ELF-1 (cell line): ENCODE results near the gene EGFL6.
"Not testable (repeated sequence)": the region's sequence is repeated elsewhere in the genome, so short reads cannot be mapped to it uniquely, and the experiment has no call there.

Experiments used
- DNase-seq: peaks from one replicate; pipeline ENCODE4 v3.0.0-alpha.2; 2016; ENCODE audit warnings: low read depth, low spot score

The EGFL6 gene

DNA sequence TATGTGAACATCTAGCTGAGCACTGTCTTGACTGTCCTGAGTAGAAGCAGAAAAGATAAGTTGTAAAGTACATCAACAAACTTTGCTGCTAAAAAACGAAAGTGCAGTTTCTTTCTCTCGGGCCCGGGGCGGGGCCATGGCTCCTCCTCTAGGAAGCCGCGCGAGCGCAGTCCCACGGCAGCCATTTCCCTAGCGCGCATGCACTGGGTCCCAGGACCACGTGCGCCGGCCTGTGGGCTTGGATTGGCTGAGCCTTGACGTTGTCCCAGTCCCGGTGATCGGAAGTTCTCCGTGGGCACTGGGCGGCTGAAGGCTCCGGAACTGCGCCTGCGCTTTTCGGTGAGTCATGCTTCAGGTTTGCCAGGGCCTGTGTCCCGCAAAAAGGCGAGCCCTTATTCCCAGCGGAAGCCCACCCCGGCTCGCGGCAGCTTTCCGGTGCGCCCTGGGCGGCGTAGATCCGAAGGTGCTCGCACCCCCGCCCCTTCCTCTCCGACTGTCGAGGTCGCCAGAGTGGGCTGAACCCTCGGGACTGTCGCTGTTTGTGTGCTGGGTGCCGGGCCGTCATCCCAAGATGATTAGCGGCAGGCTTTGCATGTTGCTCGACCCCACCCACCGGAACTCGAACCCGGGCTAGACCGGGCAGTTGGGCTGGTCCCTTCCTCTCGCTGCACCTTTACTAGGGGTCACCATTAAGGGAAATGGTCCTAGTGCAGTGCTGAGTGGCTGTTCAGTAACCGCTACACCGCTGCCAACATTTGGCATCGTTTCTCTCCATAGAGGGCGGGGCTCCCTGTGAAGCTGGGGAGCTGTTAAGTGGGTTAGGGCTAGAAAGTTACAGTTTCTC lies 83.7 kb downstream of the EGFL6 start, which contains the start of gene TCEANC:
TCEANC (plus strand) TSS at position 292 of the 844 bp plus-strand sequence. CDS start 9,368 bp downstream, outside the sequence.
- peak; percentile 99 for DNase-seq

GRCh38 chrX:13654116-13654515 lies 84.7 kb downstream of the EGFL6 start:
- DNase-seq = no peak

DNA sequence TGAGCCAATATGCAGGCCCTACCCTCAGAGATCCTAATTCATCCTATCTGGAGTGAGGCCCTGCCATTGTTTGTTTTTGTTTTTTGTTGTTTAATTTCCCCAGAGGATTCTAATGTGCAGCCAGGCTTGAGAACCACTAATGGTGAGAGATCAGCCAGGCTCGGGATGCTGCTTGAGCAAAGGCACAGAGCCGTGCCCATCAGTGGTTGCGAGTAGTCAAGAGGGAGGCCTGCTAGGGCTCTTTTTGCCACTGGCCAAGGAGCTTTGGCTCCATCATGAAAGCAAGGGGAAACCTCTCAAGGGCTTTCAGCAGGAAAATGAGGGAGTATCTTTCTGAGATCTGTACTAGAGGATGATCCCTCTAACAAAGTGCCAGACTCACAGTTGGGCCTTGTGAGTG lies 86.3 kb downstream of the EGFL6 start:
- DNase-seq = no peak

DNA sequence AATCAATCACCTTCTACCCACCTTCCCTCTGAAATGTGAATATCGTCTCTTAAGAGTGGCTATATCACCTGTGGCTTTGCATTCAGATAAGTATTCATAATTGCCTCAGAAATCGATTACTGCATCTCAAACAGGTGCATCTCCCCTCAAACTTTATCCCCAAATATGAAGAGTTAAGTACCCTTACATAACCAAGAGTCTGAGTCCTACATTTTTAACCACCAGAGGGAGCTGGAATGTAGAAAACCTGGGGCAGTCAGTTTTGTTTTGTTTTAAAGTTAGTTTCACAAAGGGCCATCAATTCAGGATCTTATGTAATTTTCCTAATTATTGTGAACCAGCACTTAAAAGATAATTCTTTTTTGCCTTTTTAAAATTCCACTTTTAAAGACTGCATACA lies 89.2 kb downstream of the EGFL6 start:
- DNase-seq = no peak

- no peak for DNase-seq
These were observed 89.7 kb downstream of the EGFL6 start for GRCh38 chrX:13659063-13659462.

DNA sequence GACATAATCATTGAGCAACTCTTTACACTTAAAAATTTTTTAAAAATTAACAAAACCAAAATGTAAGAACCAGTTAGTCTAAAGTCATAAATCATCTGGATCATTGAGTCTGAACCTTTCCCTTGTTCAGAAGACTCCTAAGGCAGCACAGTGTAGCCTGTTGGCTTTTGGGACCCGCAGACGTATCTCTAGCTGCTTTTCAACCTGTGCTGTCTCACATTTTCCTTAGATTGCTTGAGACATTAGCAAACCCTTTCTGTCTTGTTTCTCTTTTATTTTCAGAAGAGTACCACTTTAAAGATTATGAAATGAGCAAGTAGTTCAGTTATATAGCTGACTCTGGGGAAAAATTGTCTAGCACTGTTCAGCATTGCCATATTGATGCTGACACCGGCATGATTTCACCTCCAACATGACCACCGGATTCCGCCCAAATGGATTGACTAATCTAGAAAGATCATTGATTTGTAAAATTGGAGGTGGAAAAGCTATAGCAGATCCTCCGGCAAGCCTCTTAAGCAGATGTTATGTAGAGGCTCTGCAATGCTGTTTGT lies 92.4 kb downstream of the EGFL6 start:
- DNase-seq = no peak

DNA sequence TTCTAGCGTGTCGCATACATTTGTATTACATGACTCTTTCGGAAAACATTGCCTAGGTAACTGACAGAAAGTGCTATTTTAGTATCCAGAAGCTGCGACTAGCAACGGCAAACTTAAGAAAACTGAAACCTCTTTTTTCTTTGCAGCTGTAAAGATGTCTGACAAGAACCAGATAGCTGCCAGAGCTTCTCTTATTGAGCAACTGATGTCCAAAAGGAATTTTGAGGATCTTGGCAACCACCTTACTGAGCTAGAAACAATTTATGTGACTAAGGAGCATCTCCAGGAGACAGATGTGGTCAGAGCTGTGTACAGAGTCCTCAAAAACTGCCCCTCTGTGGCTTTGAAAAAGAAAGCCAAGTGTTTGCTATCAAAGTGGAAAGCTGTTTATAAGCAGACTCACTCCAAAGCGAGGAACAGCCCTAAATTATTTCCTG lies 93.0 kb downstream of the EGFL6 start:
- no peak for DNase-seq

- no peak for DNase-seq
These were observed 94.6 kb downstream of the EGFL6 start for GRCh38 chrX:13664020-13664419.

GRCh38 chrX:13666836-13667235 lies 97.4 kb downstream of the EGFL6 start:
- DNase-seq = no peak

DNA sequence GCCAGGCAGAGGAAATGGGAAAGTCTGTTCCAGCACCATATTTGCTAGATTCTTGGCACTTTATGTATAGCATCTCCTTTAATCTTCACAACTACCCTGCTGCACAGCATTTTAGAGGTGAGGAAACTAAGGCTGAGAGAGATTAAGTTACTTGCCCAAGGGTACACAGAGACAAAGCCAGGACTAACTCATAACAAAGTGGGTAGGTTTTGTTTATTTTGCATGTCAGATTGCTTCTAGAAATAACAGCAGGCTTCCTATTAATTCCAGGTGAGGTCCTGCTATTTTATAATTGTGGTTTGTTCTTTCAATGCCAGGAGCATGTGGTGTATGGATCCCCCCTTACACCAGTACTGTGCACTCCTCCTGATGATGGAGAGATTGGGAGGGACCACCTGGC lies 98.5 kb downstream of the EGFL6 start:
- DNase-seq = no peak

- peak; percentile 88 for DNase-seq
These were observed 99.9 kb downstream of the EGFL6 start for GRCh38 chrX:13669246-13669737.

GRCh38 chrX:13669755-13670154 lies 100.4 kb downstream of the EGFL6 start:
- not testable (repeated sequence) for DNase-seq

- DNase-seq = no peak
These were observed 100.8 kb downstream of the EGFL6 start for GRCh38 chrX:13670197-13670596.

GRCh38 chrX:13673016-13673415 lies 103.6 kb downstream of the EGFL6 start:
- no peak for DNase-seq

- DNase-seq = no peak
These were observed 107.5 kb downstream of the EGFL6 start for GRCh38 chrX:13676885-13677284.

- DNase-seq = not testable (repeated sequence)
These were observed 110.3 kb downstream of the EGFL6 start for GRCh38 chrX:13679700-13680099.

DNA sequence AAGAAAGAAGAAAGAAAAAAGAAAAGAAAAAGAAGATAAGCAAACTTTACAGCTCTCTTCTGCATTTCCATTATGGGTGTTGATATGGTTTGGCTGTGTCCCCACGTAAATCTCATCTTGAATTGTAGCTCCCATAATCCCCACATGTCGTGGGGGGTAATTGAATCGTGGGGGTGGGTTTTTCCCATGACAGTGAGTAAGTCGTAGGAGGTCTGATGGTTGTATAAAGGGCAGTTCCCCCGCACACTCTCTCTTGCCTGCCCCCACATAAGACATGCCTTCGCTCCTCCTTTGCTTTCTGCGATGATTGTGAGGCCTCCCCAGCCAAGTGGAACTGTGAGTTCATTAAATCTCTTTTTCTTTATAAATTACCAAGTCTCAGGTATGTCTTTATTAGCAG lies 112.2 kb downstream of the EGFL6 start:
- DNase-seq = no peak
